ENCODE data around the gene C16orf92.

Gene C16orf92

GRCh38 chr16:30022887-30023286 lies at the start of gene C16orf92:
Gene C16orf92 (plus strand): TSS chr16:30023198. CDS start chr16:30023341, 143 bp downstream.
- DNase-seq = no peak

GRCh38 chr16:29973384-29974246 lies 49.4 kb upstream of the C16orf92 start, which contains the start of gene TAOK2:
Gene TAOK2 (plus strand): TSS chr16:29973868. CDS start chr16:29977773, 3,905 bp downstream.
- peak; percentile 98 for DNase-seq

- no peak for DNase-seq
Observed at GRCh38 chr16:29974291-29975133, 48.5 kb upstream of the C16orf92 start.

GRCh38 chr16:29975134-29975538 lies 47.9 kb upstream of the C16orf92 start:
- DNase-seq = no peak

- no peak for DNase-seq
Observed at GRCh38 chr16:29975811-29976511, 47.0 kb upstream of the C16orf92 start.

GRCh38 chr16:29977063-29977825 lies 45.8 kb upstream of the C16orf92 start:
- DNase-seq = no peak

GRCh38 chr16:29978081-29978480 lies 44.9 kb upstream of the C16orf92 start:
- no peak for DNase-seq

- no peak for DNase-seq
Observed at GRCh38 chr16:29978564-29979270, 44.3 kb upstream of the C16orf92 start.

GRCh38 chr16:29982560-29983419 lies 40.2 kb upstream of the C16orf92 start:
- DNase-seq = no peak

GRCh38 chr16:29983420-29984136 lies 39.4 kb upstream of the C16orf92 start:
- DNase-seq = no peak

GRCh38 chr16:29984137-29984763 lies 38.7 kb upstream of the C16orf92 start:
- DNase-seq = no peak

- DNase-seq = no peak
Observed at GRCh38 chr16:29984764-29985147, 38.2 kb upstream of the C16orf92 start.

GRCh38 chr16:29985271-29985811 lies 37.7 kb upstream of the C16orf92 start:
- no peak for DNase-seq

- no peak for DNase-seq
Observed at GRCh38 chr16:29986231-29986630, 36.8 kb upstream of the C16orf92 start.

GRCh38 chr16:29986931-29987330 lies 36.1 kb upstream of the C16orf92 start:
- DNase-seq = no peak

GRCh38 chr16:29987371-29988085 lies 35.5 kb upstream of the C16orf92 start:
- no peak for DNase-seq

- no peak for DNase-seq
Observed at GRCh38 chr16:29988346-29989075, 34.5 kb upstream of the C16orf92 start.
